Ovary (tissue), 3 donors: ENCODE data around the gene ASB7.

Source experiments
- CTCF ChIP-seq, 3 donors: fragments of 450-650 bp in 2 of 3; fragments of 200-600 bp in 1 of 3; IDR thresholded peaks; one replicate each; pipeline versions ENCODE4 v1.5.1 to v1.8.0; 2016 to 2022; ENCODE audit warnings: antibody characterized with exemption in 3 of 3, mild to moderate bottlenecking in 1 of 3
- POLR2A ChIP-seq: fragments of 450-650 bp; IDR thresholded peaks from one replicate; pipeline ENCODE4 v1.6.1; 2017; ENCODE audit warnings: antibody characterized with exemption, mild to moderate bottlenecking, moderate library complexity
- donor health status: DM: no; HTN: no; CAD: no.

GRCh38 chr15:100595964-100596363 is 6.4 kb upstream of the ASB7 start:
- TF ChIP-seq CTCF (IDR thresholded peaks at IDR 0.05) (no peak), POLR2A (no peak)
